Measurements from ENCODE around the gene MBD3L4. TPM values are rescaled to one million over a fixed set of nuclear protein-coding genes. Genes with fewer than 3 reads are reported as not detected.
A peak's percentile ranks its signal among the peaks of the same experiment; 100 is the strongest.

The MBD3L4 gene
- total and polyA plus RNA-seq, 2 of the 13 experiments (the other 11 are each of a cell fraction or from before 2014, with no cell fraction given): not detected

DNA sequence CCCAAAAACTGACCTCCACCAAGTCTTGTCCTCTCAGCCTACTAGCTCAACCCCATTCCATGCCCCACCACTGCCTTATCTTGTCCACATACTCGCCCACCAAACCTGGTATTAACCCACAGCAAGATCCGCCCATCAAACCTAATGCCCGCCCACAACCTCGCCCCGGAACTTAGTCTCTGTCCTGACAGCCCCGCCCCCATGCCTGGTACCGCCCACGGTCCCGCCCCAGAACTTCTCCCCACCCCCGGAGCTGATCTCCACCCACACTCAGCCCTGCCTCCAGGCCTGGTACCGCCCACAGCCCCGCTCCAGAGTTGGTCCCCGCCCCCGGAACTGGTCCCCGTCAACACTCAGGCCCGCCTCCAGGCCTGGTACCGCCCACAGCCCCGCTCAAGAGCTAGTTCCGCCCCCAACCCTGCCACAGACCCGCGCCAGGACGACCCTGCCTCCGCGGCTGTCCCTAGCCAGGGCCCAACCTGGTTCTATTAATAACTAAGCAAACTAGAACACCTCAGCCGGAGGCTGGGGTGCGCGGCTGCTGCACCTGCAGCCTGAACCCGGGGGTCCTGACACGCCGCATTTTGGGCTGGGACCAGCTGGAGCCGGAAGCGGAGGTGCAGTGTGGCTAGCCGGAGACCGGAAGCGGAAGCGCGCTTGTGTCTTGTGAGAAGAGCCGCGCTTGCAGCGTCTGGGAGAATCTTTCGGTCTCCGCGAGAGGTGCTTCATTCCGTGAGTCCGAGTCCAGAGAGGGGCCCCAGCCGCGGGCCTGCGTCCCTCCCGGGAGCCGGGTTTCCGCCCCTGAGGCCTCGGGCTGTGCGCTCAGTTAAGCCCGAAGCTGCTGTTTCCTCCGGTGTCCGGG, 29.3 kb upstream of the MBD3L4 start, which contains the start of gene ZNF557 (continued):
- TF ChIP-seq, protein P1, sequence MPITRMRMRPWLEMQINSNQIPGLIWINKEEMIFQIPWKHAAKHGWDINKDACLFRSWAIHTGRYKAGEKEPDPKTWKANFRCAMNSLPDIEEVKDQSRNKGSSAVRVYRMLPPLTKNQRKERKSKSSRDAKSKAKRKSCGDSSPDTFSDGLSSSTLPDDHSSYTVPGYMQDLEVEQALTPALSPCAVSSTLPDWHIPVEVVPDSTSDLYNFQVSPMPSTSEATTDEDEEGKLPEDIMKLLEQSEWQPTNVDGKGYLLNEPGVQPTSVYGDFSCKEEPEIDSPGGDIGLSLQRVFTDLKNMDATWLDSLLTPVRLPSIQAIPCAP (CRISPR knock-in tag; IDR thresholded peaks at IDR 0.05; ENCODE audit: low read depth): no peak
- TF ChIP-seq ZNF292 (CRISPR knock-in tag; IDR thresholded peaks at IDR 0.05; ENCODE audit: borderline replicate concordance, low read depth) (no peak), ZNF12 (CRISPR knock-in tag; IDR thresholded peaks at IDR 0.05) (no peak), HES4 (CRISPR knock-in tag; IDR thresholded peaks at IDR 0.05; ENCODE audit: borderline replicate concordance) (no peak), ZFP1 (CRISPR knock-in tag; IDR thresholded peaks at IDR 0.05) (no peak), KLF13 (CRISPR knock-in tag; IDR thresholded peaks at IDR 0.05) (0 out of 2 replicates have a peak, but pooled peaks have one; percentile 56), ZNF569 (CRISPR knock-in tag; IDR thresholded peaks at IDR 0.05; ENCODE audit: borderline replicate concordance) (no peak), CC2D1A (CRISPR knock-in tag; IDR thresholded peaks at IDR 0.05) (no peak), GPN1 (CRISPR knock-in tag; IDR thresholded peaks at IDR 0.05; ENCODE audit: borderline replicate concordance) (no peak), ZFY (CRISPR knock-in tag; IDR thresholded peaks at IDR 0.05) (peak; percentile 81), ZBTB21 (CRISPR knock-in tag; IDR thresholded peaks at IDR 0.05) (peak; percentile 27; the same call in 1 of the 2 replicates), AGO2 (optimal IDR thresholded peaks at IDR 0.05; ENCODE audit: low read depth, low read length) (peak; percentile 66), PTBP1 (IDR thresholded peaks at IDR 0.05; ENCODE audit: low read depth, low read length, poor library complexity, severe bottlenecking) (peak; percentile 50), ZNF350 (CRISPR knock-in tag; IDR thresholded peaks at IDR 0.05; ENCODE audit: borderline replicate concordance, low read depth) (peak; percentile 87), GTF3A (CRISPR knock-in tag; conservative IDR thresholded peaks at IDR 0.05) (no peak), ZNF772 (CRISPR knock-in tag; IDR thresholded peaks at IDR 0.05) (0 out of 2 replicates have a peak, but pooled peaks have one; percentile 18), TOPORS (CRISPR knock-in tag; IDR thresholded peaks at IDR 0.05) (no peak), ZNF724P (CRISPR knock-in tag; IDR thresholded peaks at IDR 0.05; ENCODE audit: borderline replicate concordance) (no peak), MTF1 (CRISPR knock-in tag; IDR thresholded peaks at IDR 0.05) (no peak), TRIM24 (CRISPR knock-in tag; IDR thresholded peaks at IDR 0.05) (no peak), BCL6 (CRISPR knock-in tag; IDR thresholded peaks at IDR 0.05) (peak; percentile 22; the same call in 1 of the 2 replicates), MTF2 (CRISPR knock-in tag; IDR thresholded peaks at IDR 0.05; ENCODE audit: borderline replicate concordance) (peak; percentile 48; the same call in 1 of the 2 replicates)
- TF ChIP-seq, protein P2, sequence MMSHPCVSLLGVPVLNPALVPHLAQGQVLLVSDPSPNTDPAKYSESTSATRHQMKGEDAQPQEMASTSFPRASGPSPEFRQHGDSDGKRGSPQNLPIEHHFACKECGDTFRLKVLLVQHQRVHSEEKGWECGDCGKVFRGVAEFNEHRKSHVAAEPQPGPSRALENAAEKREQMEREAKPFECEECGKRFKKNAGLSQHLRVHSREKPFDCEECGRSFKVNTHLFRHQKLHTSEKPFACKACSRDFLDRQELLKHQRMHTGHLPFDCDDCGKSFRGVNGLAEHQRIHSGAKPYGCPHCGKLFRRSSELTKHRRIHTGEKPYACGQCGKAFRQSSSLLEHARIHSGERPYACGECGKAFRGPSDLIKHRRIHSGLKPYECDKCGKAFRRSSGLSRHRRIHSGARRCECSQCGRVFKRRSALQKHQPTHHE (CRISPR knock-in tag; IDR thresholded peaks at IDR 0.05; ENCODE audit: borderline replicate concordance): peak; percentile 27; the same call in 1 of the 2 replicates
- TF ChIP-seq, protein P3, sequence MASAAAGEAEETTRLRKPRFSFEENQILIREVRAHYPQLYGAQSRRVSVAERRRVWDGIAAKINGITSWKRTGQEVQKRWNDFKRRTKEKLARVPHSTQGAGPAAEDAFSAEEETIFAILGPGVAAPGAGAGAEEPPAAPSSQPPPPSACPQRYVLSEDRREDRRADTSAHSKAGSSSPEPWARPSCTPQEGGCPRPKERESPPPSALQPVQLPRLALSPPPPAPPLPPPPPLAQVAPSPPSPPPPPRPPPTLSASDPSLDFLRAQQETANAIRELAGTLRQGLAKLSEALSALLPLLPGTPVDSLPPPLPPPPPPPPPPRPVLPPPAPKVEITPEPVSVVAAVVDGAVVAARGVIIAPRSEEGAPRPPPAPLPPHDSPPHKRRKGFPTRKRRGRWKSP (CRISPR knock-in tag; IDR thresholded peaks at IDR 0.05): peak; percentile 56; the same call in 1 of the 2 replicates
- TF ChIP-seq, protein P4, sequence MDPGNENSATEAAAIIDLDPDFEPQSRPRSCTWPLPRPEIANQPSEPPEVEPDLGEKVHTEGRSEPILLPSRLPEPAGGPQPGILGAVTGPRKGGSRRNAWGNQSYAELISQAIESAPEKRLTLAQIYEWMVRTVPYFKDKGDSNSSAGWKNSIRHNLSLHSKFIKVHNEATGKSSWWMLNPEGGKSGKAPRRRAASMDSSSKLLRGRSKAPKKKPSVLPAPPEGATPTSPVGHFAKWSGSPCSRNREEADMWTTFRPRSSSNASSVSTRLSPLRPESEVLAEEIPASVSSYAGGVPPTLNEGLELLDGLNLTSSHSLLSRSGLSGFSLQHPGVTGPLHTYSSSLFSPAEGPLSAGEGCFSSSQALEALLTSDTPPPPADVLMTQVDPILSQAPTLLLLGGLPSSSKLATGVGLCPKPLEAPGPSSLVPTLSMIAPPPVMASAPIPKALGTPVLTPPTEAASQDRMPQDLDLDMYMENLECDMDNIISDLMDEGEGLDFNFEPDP (CRISPR knock-in tag; conservative IDR thresholded peaks at IDR 0.05): no peak
